NCI-H2081 (cell line): ENCODE results near the gene AGAP5.
"Not testable (repeated sequence)": the region's sequence is repeated elsewhere in the genome, so short reads cannot be mapped to it uniquely, and the experiment has no call there.

ENCODE experiments used
- DNase-seq, 2 experiments: peaks; one replicate each; lab custom pipeline; 2025; lab: John Stamatoyannopoulos, UW

AGAP5 gene

GRCh38 chr10:73714483-73714882 is 16.6 kb upstream of the AGAP5 start:
- DNase-seq, result not testable (repeated sequence)

- DNase-seq, result not testable (repeated sequence)
These were observed 16.0 kb upstream of the AGAP5 start for GRCh38 chr10:73713912-73714311.

DNA sequence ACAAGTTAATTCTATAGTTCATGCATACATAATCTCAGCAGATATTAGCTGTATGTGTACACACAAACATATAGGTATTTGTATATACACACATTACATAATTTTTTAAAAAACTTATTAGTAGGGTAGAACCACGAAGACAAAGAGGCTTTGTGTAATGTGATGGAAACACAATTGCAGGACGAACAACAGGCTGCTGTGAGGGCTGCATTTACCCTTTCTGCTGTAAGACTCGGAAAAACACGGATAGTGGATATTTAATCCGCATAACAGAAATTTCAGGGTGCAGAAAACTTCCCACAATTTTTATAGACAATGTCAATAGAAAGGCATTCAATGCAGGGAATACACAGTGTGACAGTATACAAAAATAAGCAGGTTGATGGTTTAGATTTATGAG is 13.8 kb upstream of the AGAP5 start:
- not testable (repeated sequence) for DNase-seq

DNA sequence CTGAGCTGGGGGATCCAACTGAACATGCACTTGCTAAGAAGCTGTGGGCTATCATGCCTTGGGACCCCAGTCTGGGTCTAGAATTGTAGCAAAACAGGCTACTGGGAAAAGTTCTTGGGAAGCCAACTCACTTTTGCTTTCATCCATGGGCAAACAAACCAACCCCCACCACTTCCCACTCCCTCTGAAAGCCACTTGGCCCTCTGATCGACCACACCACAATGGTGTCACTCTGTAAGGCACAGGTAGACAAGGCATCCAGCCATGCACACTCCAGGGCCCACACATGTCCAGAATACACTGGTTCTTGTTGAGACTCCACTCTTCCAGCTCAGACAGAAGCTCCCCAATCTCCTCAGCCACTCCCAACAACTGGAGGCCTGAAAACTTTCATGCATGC is 10.2 kb upstream of the AGAP5 start:
- not testable (repeated sequence) for DNase-seq

DNA sequence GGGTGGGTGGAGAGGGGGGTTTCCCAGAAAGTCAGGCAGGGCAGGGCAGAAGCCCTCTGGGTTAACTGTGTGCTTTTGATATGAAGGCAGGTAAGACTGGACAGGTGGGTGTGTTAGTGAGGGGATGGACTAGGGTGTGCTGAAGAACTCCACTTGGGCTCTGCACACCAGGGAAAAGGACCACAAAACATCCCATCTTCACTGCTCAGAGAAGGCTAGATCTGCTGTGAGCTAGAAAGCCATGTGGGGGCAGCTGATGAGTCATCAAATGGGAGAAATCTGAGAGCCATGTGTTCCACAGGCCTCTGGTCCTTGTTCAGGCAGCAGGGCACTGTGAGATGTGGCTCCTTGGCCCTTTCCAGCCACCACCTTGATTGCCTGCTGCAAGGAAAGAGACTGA is 9.7 kb upstream of the AGAP5 start:
- not testable (repeated sequence) for DNase-seq

DNA sequence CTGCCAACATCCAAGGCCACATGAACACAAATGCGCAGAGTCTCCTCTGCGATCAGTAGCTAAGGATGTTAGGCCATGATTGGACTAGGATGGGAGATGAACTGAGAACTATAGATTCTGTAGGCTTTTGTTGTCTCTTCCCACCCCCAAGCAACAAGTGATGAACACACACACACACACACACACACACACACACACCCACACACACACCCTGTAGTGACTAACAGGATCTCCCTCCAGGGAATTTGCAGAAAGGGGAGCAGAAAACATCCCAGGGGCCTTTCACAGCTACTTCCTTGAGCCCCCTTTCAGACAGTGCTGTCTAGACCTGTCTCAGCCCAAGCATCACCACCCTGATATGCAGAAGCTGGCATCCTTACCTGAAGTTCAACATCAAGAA is 8.6 kb upstream of the AGAP5 start:
- not testable (repeated sequence) for DNase-seq

DNA sequence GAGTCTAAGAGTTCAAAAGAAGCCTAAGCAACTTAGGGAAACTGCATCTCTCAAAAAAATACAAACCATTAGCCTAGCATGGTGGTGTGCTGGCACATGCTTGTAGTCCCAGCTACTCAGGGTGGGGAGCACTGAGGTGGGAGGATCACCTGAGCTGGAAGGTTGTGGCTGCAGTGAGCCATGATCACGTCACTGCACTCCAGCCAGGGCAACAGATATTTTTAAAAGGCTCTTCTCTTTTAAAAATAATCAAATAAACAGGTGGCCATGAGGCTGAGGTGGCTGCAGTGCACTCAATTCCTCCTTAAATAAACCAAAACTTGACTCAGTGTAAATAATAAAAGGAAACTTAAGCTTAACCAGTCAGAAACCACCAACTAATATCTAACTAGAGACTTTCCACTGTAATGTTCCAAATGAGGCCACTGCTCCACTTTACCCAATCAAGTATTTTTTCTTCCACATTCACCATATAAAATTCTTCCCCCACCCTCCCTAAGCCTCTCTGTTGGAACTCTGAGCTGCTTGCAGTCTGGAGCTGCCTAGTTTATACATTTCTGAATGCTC is 7.7 kb upstream of the AGAP5 start:
- not testable (repeated sequence) for DNase-seq

DNA sequence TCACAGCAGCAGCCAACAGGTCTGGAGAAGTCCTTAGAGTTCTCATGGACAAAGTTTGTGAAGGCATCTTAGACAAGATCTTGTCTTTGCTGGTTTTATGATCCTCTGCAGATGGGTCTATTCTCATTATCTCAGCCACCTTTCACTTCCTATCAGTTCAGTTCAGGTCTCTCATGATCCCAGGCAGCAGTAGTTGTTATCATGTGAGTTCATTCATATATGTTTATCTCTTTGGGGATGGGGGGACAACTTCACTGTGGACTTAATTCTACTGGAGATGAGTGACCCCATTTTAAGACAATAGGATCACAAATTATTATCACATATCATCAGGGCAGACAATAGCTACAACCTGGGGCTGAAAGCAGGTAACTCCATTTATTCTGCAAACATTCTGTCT is 6.0 kb upstream of the AGAP5 start:
- not testable (repeated sequence) for DNase-seq

DNA sequence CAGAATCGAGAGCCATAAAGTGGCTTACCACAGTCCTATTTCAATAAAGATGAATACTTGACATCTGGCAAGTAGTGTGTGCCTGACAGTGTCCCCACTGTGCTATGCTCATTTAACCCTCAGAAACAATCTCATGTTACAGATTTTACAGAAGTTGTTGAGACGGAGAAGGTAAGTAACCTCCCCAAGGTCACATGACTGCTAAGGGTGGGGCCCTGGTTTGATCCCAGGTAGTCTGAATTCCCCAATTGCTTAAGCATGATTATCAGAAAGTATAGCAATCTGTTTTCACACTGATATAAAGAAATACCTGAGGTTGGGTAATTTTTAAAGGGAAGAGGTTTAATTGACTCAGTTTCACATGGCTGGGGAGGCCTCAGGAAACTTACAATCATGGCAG is 910 bp upstream of the AGAP5 start:
- not testable (repeated sequence) for DNase-seq

DNA sequence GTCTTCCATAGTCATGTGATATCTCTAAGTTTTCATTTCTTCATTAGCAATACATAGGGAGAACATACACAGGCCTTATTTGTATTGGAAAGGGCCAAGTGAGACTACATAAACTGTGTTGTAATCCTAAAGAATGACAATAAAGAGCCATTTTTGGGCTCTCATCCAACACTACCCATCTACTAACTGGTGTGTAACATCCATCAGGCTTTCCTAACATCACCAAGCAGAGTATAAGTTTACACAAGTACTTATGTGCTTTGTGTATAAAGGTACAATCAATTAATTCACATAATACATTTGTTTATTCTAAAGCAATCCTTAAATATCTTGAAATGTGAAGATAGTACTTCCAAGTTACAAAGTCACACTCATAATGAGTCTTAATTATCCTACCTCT is 2.6 kb downstream of the AGAP5 start:
- not testable (repeated sequence) for DNase-seq

DNA sequence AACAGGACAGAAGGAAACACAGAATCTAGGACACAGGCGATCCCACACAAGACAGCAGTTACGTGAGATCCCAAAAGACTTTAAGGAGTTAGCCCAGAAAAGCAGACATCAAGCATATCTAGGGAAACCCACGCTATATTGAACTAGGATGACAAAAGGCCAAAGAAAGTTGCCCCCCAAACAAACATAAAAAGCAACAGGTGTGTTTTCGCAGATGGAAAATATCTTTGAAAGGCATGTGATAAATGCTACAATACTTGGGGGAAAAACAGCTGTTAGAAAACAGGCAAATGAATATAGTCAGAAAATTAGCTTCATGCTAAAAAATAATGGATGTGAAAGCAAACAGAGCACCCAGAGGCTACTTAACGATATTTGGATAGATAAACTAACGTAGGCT is 7.2 kb downstream of the AGAP5 start:
- DNase-seq, result not testable (repeated sequence)

DNA sequence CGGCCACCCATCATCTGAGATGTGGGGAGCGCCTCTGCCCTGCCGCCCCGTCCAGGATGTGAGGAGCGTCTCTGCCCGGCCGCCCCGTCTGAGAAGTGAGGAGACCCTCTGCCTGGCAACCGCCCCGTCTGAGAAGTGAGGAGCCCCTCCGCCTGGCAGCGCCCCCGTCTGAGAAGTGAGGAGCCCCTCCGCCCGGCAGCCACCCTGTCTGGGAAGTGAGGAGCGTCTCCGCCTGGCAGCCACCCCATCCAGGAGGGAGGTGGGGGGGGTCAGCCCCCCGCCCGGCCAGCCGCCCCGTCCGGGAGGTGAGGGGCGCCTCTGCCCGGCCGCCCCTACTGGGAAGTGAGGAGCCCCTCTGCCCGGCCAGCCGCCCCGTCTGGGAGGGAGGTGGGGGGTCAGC is 8.3 kb downstream of the AGAP5 start:
- DNase-seq, result not testable (repeated sequence)

DNA sequence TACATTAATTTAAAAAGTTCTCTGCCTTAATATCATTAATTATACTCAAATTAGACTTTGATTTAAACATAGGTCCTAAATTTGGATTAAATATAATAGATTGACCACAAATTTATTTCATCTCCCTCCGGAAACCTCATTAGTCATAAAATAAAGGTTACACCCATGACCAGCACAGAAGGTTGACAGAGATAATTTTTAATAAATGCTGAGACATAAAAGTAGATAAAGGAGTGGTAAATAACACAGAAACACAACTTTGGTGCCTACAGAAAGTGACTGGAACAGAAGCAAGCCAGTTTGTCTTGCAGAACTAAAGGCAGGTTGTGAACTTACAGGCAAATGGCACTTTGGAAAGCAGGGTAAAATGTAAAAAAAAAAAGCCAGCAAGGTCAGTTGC is 10.3 kb downstream of the AGAP5 start:
- not testable (repeated sequence) for DNase-seq

DNA sequence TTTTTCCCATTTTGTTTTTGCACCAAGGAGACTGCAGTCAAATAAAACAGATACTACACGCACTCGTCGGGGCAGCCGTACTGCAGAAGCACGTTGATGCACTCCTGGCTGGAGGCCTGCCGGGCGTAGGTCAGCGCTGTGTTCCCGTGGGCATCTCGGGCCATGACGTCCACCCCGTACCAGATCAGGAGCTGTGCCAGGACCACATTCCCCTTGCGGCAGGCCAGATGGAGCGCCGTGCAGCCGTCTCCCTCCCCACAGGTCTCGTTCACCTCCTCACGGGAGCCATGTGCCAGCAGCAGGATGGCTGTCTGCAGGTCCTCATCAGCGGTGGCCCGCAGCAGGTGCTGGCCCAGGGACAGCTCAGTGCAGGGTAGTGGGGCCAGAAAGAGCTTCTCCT is 23.4 kb downstream of the AGAP5 start:
- DNase-seq, result not testable (repeated sequence)

- not testable (repeated sequence) for DNase-seq
These were observed 29.5 kb downstream of the AGAP5 start for GRCh38 chr10:73668378-73668777.

DNA sequence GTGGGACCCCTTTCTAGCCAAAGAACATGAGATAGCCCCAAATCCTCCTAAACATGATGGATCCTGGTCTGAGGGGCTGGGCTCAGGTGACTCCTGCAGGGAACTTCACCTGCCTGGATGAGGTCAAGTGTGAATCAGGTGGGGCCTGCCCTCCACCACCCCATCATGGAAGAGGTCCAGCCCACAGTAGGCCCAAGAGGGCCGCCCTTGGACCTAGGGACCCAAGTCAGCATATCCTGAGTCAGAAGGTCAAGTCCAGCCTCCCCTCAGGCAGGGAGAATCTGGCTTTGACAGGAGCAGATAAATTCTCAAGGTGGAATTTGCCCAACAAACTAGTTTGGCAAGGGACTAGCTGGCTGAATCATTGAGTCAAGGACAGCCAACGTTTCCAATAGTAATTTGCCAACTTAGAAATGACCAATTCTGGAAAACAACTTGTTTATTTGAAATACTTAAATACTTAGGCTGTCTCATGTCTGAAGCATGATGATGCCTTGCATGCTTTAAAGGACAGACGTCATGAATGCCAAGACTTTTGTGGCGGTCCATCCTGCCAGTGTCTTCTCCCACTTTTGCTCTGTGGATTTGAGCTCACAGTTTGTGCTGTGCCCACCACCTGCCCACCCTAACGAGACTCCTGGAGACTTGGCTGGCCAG is 31.6 kb downstream of the AGAP5 start:
- not testable (repeated sequence) for DNase-seq

- not testable (repeated sequence) for DNase-seq
These were observed 32.3 kb downstream of the AGAP5 start for GRCh38 chr10:73665581-73665980.

DNA sequence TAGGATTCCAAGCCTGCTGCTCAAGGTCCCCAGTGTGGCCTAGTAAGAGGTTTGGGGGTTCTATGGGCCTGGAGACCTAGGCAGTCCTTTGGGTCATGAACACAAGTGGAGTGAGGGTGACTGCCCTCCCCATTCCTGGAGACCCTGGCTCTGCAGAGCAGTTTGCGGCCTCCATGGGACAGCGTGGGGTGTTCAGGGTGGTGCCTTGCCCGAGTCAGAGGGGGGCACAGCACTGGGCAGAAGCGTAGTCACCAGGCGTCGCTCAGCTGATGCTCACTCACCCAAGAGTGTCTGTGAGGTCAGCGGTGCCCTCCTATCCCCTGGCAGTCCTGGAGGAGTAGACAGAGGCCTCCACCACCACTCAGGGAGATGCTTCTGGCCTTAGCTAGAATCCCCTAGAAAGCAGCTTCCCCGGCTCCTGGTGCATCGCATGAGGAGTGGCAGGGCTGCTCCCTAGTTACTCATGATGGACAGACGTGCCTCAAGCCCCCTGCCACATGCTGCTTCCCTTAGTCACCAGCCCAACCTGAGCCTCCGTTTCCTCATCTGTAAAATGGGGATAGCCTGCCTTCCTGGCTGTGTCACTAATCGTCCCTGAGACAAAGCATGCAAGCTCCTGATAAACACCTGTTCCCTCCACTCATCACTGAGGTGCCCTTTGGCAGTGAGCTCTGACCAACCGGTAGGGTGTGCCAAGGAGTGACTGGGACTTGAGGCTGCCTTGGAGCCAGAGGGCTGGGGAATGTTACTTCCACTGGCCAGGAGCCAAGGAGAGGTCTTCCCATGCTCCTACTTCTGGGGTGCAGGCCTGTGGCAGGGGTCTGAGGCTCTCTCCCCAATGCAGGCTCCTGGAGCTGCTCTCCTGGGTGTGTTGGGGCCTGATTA is 33.5 kb downstream of the AGAP5 start:
- not testable (repeated sequence) for DNase-seq

GRCh38 chr10:73663621-73664020 is 34.3 kb downstream of the AGAP5 start:
- not testable (repeated sequence) for DNase-seq

DNA sequence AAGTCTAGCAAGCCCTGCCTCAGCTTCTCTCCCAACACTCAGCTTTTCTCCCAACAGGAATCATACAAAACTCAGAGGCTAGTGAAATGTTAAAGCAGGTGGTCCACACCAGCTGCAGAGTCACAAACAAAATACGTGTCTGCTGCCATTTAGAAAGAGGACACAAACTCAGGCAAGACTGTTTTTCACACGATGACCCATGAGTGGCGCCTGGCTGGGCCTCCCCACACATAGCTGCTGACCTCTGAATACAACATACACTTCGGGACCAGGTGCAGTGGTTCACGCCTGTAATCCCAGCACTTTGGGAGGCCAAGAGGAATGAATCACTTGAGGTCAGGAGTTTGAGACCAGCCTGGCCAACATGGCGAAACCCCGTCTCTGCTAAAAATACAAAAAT is 35.2 kb downstream of the AGAP5 start:
- not testable (repeated sequence) for DNase-seq

GRCh38 chr10:73655990-73656298 is 42.0 kb downstream of the AGAP5 start, which contains the start of gene SYNPO2L:
Gene SYNPO2L (minus strand): TSS chr10:73656029. CDS start chr10:73655922, 107 bp downstream.
- DNase-seq, result no peak

- no peak for DNase-seq
These were observed 42.5 kb downstream of the AGAP5 start for GRCh38 chr10:73655257-73655989.
